Osteoblast (primary cell): ENCODE data around the gene WDR70. TPM values are rescaled to one million over a fixed set of nuclear protein-coding genes. Genes with fewer than 3 reads are reported as not detected.

Experiments
- DNase-seq: peaks from one replicate; pipeline ENCODE4 v3.0.0; 2011; ENCODE audit warnings: low spot score, mixed read lengths; ENCODE audit not compliant: insufficient read length; ENCODE audit errors: missing footprints
- H2AFZ ChIP-seq: 2 replicates; pipeline ENCODE4 v1.6.0; 2011; ENCODE audit warnings: mild to moderate bottlenecking, low read length
- H3K27ac ChIP-seq: 2 replicates; pipeline ENCODE4 v1.5.1; 2011; ENCODE audit warnings: mild to moderate bottlenecking, low read depth, low read length, moderate library complexity
- H3K27me3 ChIP-seq: 2 replicates; pipeline ENCODE4 v1.6.0; 2012; ENCODE audit warnings: mild to moderate bottlenecking, control low read depth, inconsistent platforms, low read length, moderate library complexity; ENCODE audit not compliant: insufficient read depth
- H3K36me3 ChIP-seq: 2 replicates; pipeline ENCODE4 v1.5.1; 2011; ENCODE audit warnings: mild to moderate bottlenecking, low read length, control low read depth, moderate library complexity; ENCODE audit not compliant: insufficient read depth
- H3K4me1 ChIP-seq: 2 replicates; pipeline ENCODE4 v1.5.1; 2011; ENCODE audit warnings: mild to moderate bottlenecking, low read length, control low read depth, moderate library complexity; ENCODE audit not compliant: insufficient read depth
- H3K4me2 ChIP-seq: 2 replicates; pipeline ENCODE4 v1.6.0; 2011; ENCODE audit warnings: mild to moderate bottlenecking, low read length; ENCODE audit not compliant: insufficient read depth
- H3K4me3 ChIP-seq: fragments of 200-600 bp; sonication (generic); 3 replicates; pipeline ENCODE4 v1.5.1; 2012; ENCODE audit warnings: mild to moderate bottlenecking, low read length, inconsistent platforms; ENCODE audit not compliant: insufficient read depth
- H3K79me2 ChIP-seq: 2 replicates; pipeline ENCODE4 v1.6.0; 2012; ENCODE audit warnings: mild to moderate bottlenecking, low read length, control low read depth, inconsistent platforms; ENCODE audit not compliant: insufficient read depth
- H3K9me3 ChIP-seq: 2 replicates; pipeline ENCODE4 v1.5.1; 2011; ENCODE audit warnings: low read depth, low read length, control low read depth
- H4K20me1 ChIP-seq: 2 replicates; pipeline ENCODE4 v1.6.0; 2012; ENCODE audit warnings: mild to moderate bottlenecking, low read length, control low read depth; ENCODE audit not compliant: insufficient read depth
- CTCF ChIP-seq: IDR thresholded peaks from 2 replicates; pipeline ENCODE4 v1.5.1; 2011; ENCODE audit warnings: mild to moderate bottlenecking, low read depth, low read length, moderate library complexity; ENCODE audit errors: extremely low read depth
- total RNA-seq: library from RNA; depleted of rRNA; stranded (reverse); fragments of >200 nt; gene quantifications from 2 replicates; pipeline ENCODE4 v1.2.3, GENCODE V29; 2012

WDR70 gene
- total RNA-seq, 1 donor, result 32.2 TPM

GRCh38 chr5:37417347-37417746 lies 38.2 kb downstream of the WDR70 start:
- Histone ChIP-seq H3K4me2 (no peak overlapping the region), H3K4me1 (no peaks in the 10 kb centered on the region), H4K20me1 (peaks cover 3% of the 10 kb centered on the region), H2AFZ (no peak overlapping the region), H3K36me3 (peaks cover 8% of the 10 kb centered on the region), H3K27me3 (no peaks in the 10 kb centered on the region), H3K79me2 (no peaks in the 10 kb centered on the region), H3K9me3 (no peaks in the 10 kb centered on the region), H3K27ac (no peak overlapping the region), H3K4me3 (no peak overlapping the region)
- no peak for DNase-seq
- no peak for TF ChIP-seq CTCF

- H4K20me1 ChIP-seq, result no peaks in the 10 kb centered on the region
- H3K4me3 ChIP-seq, result no peak overlapping the region
- H3K27me3 ChIP-seq, result no peaks in the 10 kb centered on the region
- H3K4me1 ChIP-seq, result no peaks in the 10 kb centered on the region
- DNase-seq, result no peak
- no peak for TF ChIP-seq CTCF
- no peak overlapping the region for H2AFZ ChIP-seq
- no peaks in the 10 kb centered on the region for H3K79me2 ChIP-seq
- H3K4me2 ChIP-seq, result no peak overlapping the region
- no peak overlapping the region for H3K27ac ChIP-seq
- H3K36me3 ChIP-seq, result peaks cover 4% of the 10 kb centered on the region
- no peaks in the 10 kb centered on the region for H3K9me3 ChIP-seq
These were observed 45.3 kb downstream of the WDR70 start for GRCh38 chr5:37424441-37424840.

- Histone ChIP-seq H3K27ac (no peak overlapping the region), H4K20me1 (no peaks in the 10 kb centered on the region), H3K36me3 (no peaks in the 10 kb centered on the region), H3K4me2 (no peak overlapping the region), H2AFZ (no peak overlapping the region), H3K9me3 (no peaks in the 10 kb centered on the region), H3K4me3 (no peak overlapping the region), H3K4me1 (no peaks in the 10 kb centered on the region), H3K27me3 (no peaks in the 10 kb centered on the region), H3K79me2 (no peaks in the 10 kb centered on the region)
- DNase-seq, result no peak
- TF ChIP-seq CTCF, result no peak
These were observed 48.9 kb downstream of the WDR70 start for GRCh38 chr5:37428044-37428443.

GRCh38 chr5:37435261-37435660 lies 56.1 kb downstream of the WDR70 start:
- DNase-seq, result peak; percentile 64
- no peak overlapping the region for H3K27ac ChIP-seq
- peaks cover 3% of the 10 kb centered on the region for H3K36me3 ChIP-seq
- H3K9me3 ChIP-seq, result no peaks in the 10 kb centered on the region
- H3K4me1 ChIP-seq, result peaks cover 7% of the 10 kb centered on the region
- TF ChIP-seq CTCF, result no peak
- H3K27me3 ChIP-seq, result no peaks in the 10 kb centered on the region
- no peak overlapping the region for H2AFZ ChIP-seq
- no peak overlapping the region for H3K4me3 ChIP-seq
- H4K20me1 ChIP-seq, result no peaks in the 10 kb centered on the region
- no peak overlapping the region for H3K4me2 ChIP-seq
- no peaks in the 10 kb centered on the region for H3K79me2 ChIP-seq
